Rectal smooth muscle tissue (tissue), 1 donor: ENCODE measurements around the gene ANO9.
A peak's percentile ranks its signal among the peaks of the same experiment; 100 is the strongest.
"Not testable (repeated sequence)": the region's sequence is repeated elsewhere in the genome, so short reads cannot be mapped to it uniquely, and the experiment has no call there.

Source experiments
- H3K27ac ChIP-seq: one replicate; pipeline ENCODE4 v1.7.0; 2013; ENCODE audit warnings: low read depth, low read length, inconsistent platforms
- H3K27me3 ChIP-seq: one replicate; pipeline ENCODE4 v1.7.0; 2013; ENCODE audit warnings: low read length; ENCODE audit not compliant: control insufficient read depth, insufficient read depth
- H3K36me3 ChIP-seq: one replicate; pipeline ENCODE4 v1.7.0; 2013; ENCODE audit warnings: low read length; ENCODE audit not compliant: control insufficient read depth, insufficient read depth
- H3K4me1 ChIP-seq: one replicate; pipeline ENCODE4 v1.7.0; 2013; ENCODE audit warnings: low read length; ENCODE audit not compliant: control insufficient read depth, insufficient read depth
- H3K4me3 ChIP-seq: one replicate; pipeline ENCODE4 v1.7.0; 2013; ENCODE audit warnings: low read length
- H3K9ac ChIP-seq: one replicate; pipeline ENCODE4 v1.7.0; 2013; ENCODE audit warnings: low read length

ANO9 gene

GRCh38 chr11:394034-394857, 47.6 kb downstream of the ANO9 start, which contains the start of gene PKP3:
Gene PKP3, plus strand, starts transcription at chr11:394209. Its CDS starts 84 bp downstream, at chr11:394293.
- Histone ChIP-seq H3K27ac (no peak within 1 kb of the TSS), H3K36me3 (no peaks in the 10 kb centered on the region), H3K4me3 (peak within 1 kb of the TSS; percentile 20)

DNA sequence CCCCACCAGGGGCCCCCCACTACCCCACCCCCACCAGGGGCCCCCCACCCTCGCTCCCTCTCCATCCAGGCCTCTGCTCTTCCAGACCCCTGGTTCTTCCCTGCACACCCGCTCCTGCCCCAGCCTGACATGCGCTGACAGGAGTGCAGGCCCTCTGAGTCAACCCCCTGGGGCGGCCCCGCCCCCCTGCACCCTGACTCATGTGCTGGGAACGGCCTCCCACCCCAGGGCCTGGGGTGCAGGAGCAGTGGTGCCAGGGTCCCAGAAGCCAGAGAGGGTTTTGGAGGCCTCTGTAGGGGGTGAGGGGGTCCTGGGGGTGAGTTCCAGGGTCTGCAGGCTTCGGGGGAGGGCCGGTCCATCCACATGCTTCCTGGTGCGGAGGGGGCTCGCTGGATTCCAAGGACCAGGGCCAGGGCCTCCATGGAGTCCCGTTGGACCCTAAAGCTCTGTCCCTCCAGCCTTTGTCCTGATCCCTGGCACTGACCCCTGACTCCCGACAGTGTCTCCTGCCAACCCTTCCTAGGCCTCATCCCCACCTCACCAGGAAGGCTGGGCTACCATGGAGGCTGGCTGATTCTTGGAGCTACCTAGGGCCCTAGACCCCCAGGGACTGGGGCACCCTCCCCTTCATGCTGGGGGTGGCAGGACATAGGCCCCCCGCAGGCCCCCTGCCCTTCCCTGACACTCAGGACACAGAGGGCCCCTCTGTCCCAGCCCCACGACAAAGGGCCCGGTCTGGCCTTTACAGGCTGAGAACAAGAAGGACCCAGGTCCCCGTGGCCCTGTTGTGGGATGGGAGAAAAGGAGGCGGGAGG, 48.4 kb downstream of the ANO9 start:
- Histone ChIP-seq H3K27ac (no peak overlapping the region), H3K9ac (no peak overlapping the region), H3K4me3 (no peak overlapping the region), H3K36me3 (no peaks in the 10 kb centered on the region), H3K27me3 (no peaks in the 10 kb centered on the region), H3K4me1 (no peaks in the 10 kb centered on the region)

More at GRCh38 chr11:394034-394857, 47.6 kb downstream of the ANO9 start, which contains the start of gene PKP3:
- Histone ChIP-seq H3K4me1 (no peaks in the 10 kb centered on the region), H3K9ac (peak within 1 kb of the TSS; percentile 22), H3K27me3 (peaks cover 3% of the 10 kb centered on the region)

DNA sequence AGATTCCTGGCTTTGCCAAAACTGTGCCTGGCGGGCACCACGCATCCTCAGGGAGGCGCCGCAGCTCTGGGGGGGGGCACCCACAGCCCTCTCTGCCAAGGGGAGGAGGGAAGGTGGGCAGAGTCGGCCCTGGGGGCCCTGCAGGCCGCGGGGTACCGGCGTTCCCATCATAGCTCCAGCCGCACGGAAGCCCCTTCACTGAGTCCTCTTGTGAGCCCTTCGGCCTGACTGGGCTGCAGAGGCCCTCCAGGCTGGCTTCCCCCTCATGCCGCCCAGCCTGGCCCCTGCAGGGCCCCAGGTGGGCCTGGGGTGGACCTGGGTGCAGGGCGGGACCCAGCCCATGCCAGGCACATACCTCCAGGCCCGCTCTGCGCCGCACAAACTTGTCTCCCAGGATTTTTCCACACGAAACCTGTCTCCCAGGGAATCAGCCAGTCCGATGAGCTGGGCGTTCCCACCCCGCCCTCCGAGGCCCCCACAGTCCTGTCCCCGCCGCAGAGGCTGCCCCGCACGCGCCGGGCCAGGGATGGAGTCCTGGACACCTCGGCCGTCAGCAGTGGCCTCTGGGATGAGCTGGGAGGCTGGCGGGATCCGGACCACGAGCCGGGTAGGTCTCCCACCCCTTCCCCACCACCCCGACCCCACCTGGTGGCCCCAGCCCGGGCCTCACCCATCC, 49.6 kb downstream of the ANO9 start:
- Histone ChIP-seq H3K4me1 (no peaks in the 10 kb centered on the region), H3K27ac (no peak overlapping the region), H3K36me3 (no peaks in the 10 kb centered on the region), H3K9ac (no peak overlapping the region), H3K27me3 (no peaks in the 10 kb centered on the region), H3K4me3 (no peak overlapping the region)

- Histone ChIP-seq H3K4me3 (no peak overlapping the region), H3K4me1 (no peaks in the 10 kb centered on the region), H3K9ac (no peak overlapping the region), H3K27me3 (no peaks in the 10 kb centered on the region), H3K36me3 (no peaks in the 10 kb centered on the region), H3K27ac (no peak overlapping the region)
Observed at GRCh38 chr11:391117-392017, 50.4 kb downstream of the ANO9 start.

- no peaks in the 10 kb centered on the region for H3K27me3 ChIP-seq
- no peak overlapping the region for H3K9ac ChIP-seq
- H3K4me3 ChIP-seq = no peak overlapping the region
- no peaks in the 10 kb centered on the region for H3K4me1 ChIP-seq
- no peaks in the 10 kb centered on the region for H3K36me3 ChIP-seq
- H3K27ac ChIP-seq = no peak overlapping the region
Observed at GRCh38 chr11:390175-390574, 51.6 kb downstream of the ANO9 start.

GRCh38 chr11:389369-389768, 52.4 kb downstream of the ANO9 start:
- not testable (repeated sequence) for H3K4me1 ChIP-seq, H3K27me3 ChIP-seq, H3K36me3 ChIP-seq, H3K27ac ChIP-seq, H3K9ac ChIP-seq, H3K4me3 ChIP-seq

DNA sequence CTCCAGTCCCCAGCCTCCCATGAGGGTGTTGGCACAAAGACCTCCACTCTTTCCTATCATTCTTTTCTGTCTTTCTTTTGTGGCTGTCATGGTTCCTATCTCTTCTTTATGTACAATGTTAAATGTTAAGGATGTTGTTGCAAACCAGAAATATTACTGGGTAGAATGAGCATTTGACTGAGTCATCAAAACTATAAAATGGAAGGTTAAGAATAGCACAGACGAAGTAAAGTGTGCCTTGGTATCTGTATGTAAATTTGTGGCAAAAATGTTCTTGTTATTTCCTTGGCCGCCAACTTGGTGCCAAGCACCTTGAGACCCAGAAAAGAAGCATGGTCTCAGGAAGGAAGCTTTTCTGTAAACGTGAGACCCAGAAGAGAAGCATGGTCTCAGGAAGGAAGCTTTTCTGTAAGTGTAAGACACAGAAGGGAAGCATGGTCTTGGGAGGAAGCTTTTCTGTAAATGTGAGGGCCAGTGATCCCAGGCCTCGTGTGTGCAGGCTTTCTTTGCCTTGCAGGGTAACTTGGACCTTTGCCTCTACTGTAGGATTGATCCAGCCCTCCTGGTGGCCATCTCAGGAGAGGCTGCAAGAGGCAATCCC, 54.5 kb downstream of the ANO9 start:
- Histone ChIP-seq H3K27me3 (no peaks in the 10 kb centered on the region), H3K27ac (no peak overlapping the region), H3K4me3 (no peak overlapping the region), H3K4me1 (no peaks in the 10 kb centered on the region), H3K36me3 (no peaks in the 10 kb centered on the region), H3K9ac (no peak overlapping the region)

- H3K36me3 ChIP-seq = no peaks in the 10 kb centered on the region
- no peak overlapping the region for H3K27ac ChIP-seq
- no peak overlapping the region for H3K4me3 ChIP-seq
- H3K27me3 ChIP-seq = no peaks in the 10 kb centered on the region
- H3K4me1 ChIP-seq = no peaks in the 10 kb centered on the region
- no peak overlapping the region for H3K9ac ChIP-seq
Observed at GRCh38 chr11:386483-386882, 55.3 kb downstream of the ANO9 start.

DNA sequence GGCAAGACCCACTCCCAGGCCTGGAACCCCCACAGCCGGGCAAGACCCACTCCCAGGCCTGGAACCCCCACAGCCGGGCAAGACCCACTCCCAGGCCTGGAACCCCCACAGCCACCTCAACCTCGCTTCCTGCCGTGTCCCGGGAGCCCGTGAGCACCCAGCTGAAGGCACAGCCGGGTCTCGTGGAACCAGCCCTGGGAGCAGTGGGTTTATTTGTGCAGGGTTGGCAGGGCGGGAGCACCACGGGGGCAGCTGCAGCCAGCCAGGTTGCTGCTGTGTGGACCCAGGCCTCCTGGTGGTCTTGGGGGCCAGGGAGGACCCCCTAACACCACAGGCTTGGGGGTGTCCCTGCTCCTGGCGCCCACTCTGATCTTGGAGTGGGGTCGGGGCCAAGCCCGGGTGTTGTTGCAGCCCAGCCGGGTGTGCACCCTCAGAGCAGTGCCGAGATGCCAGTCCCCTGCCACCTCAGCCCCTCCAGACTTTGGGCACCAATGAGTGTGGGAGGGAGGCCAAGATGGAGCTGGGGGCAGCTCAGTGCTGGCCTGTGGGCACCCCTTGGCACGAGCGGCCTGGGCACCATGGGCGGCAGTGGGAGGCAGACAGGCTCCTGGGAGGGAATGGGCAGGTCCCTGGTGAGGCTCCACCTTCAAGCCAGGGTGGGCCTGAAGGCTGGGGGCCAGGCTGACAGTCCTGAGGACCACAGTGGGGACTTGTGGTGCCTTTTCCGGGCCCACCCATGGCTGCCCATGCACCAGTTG, 56.0 kb downstream of the ANO9 start:
- Histone ChIP-seq H3K36me3 (no peaks in the 10 kb centered on the region), H3K9ac (no peak overlapping the region), H3K4me3 (no peak overlapping the region), H3K4me1 (no peaks in the 10 kb centered on the region), H3K27me3 (no peaks in the 10 kb centered on the region), H3K27ac (no peak overlapping the region)

GRCh38 chr11:384511-384910, 57.3 kb downstream of the ANO9 start:
- Histone ChIP-seq H3K36me3 (no peaks in the 10 kb centered on the region), H3K9ac (no peak overlapping the region), H3K4me3 (no peak overlapping the region), H3K4me1 (no peaks in the 10 kb centered on the region), H3K27ac (no peak overlapping the region), H3K27me3 (no peaks in the 10 kb centered on the region)

GRCh38 chr11:383431-383830, 58.4 kb downstream of the ANO9 start:
- Histone ChIP-seq H3K27me3 (no peaks in the 10 kb centered on the region), H3K27ac (no peak overlapping the region), H3K36me3 (no peaks in the 10 kb centered on the region)

More at GRCh38 chr11:383431-383830, 58.4 kb downstream of the ANO9 start:
- no peak overlapping the region for H3K4me3 ChIP-seq
- no peak overlapping the region for H3K9ac ChIP-seq
- no peaks in the 10 kb centered on the region for H3K4me1 ChIP-seq
